Right ventricle myocardium inferior (tissue), 1 donor: ENCODE results near the gene RCAN1. TPM values are rescaled to one million over a fixed set of nuclear protein-coding genes. Genes with fewer than 3 reads are reported as not detected.

Experiments
- ATAC-seq: fragments of 200-7000 bp; cut with Tn5 transposase; one replicate; pipeline ENCODE4 v1.9.1; 2020; ENCODE audit warnings: mild to moderate bottlenecking, moderate library complexity
- DNase-seq: peaks from one replicate; pipeline ENCODE4 v3.0.0; 2021; ENCODE audit errors: missing footprints
- intact Hi-C: fragments of 100-400 bp; cut with DNase I; formaldehyde crosslinking; loops from one replicate; pipeline ENCODE4 v1.11.0; 2022
- long read RNA-seq: library from polyadenylated mRNA; unstranded; transcript quantifications from one replicate; pipeline ENCODE4 v2.0.0, GENCODE V29; 2021
- total RNA-seq: library from RNA; stranded (reverse); fragmentation: NEBNext Ultra II Directional; extraction: Animal tissue kit (Norgen Biotek cat#: 25700); gene quantifications from one replicate; pipeline ENCODE4 v1.2.1, GENCODE V29; 2021
- donor health status: DM: no; HTN: yes; CAD: no; lungs with severe emphysema.

Gene RCAN1
- total RNA-seq, result 36.5 TPM
- long read RNA-seq, transcript RCAN1-201 (4 exons, 2,490 nt), result major isoform, 40 of 44 reads
- long read RNA-seq, partial matches to known transcripts, result 2 of 44 reads
- long read RNA-seq, other reads (novel, unspliced or antisense), result 1 of 44 reads

GRCh38 chr21:34614628-34615486, at the start of gene RCAN1:
RCAN1 (minus strand) TSS chr21:34615113; CDS start chr21:34615011, 102 bp downstream.
- ATAC-seq (peak; percentile 97), DNase-seq (peak; percentile 95)
- intact Hi-C loops, result loop anchor here (10.0 kb wide), 1 partner anchor 700 kb away; the partner anchor contains the start of gene ATP5PO

- no peak for ATAC-seq
- intact Hi-C loops, result no loop called here
- DNase-seq, result no peak
These were observed 46.9 kb upstream of the RCAN1 start for GRCh38 chr21:34661848-34662247.

- no peak for ATAC-seq
- no peak for DNase-seq
- intact Hi-C loops, result no loop called here
These were observed 38.6 kb upstream of the RCAN1 start for GRCh38 chr21:34653522-34653921.

GRCh38 chr21:34651642-34652041, 36.7 kb upstream of the RCAN1 start:
- no peak for DNase-seq
- intact Hi-C loops, result no loop called here
- no peak for ATAC-seq

- ATAC-seq (no peak), DNase-seq (no peak)
- intact Hi-C loops, result no loop called here
These were observed 36.0 kb upstream of the RCAN1 start for GRCh38 chr21:34650861-34651431.

GRCh38 chr21:34649400-34649799, 34.5 kb upstream of the RCAN1 start:
- DNase-seq, result no peak
- intact Hi-C loops, result no loop called here
- no peak for ATAC-seq

- ATAC-seq (no peak), DNase-seq (no peak)
- intact Hi-C loops, result no loop called here
These were observed 33.9 kb upstream of the RCAN1 start for GRCh38 chr21:34648739-34649297.

- no peak for ATAC-seq
- DNase-seq, result no peak
- intact Hi-C loops, result no loop called here
These were observed 32.6 kb upstream of the RCAN1 start for GRCh38 chr21:34647555-34647954.

DNA sequence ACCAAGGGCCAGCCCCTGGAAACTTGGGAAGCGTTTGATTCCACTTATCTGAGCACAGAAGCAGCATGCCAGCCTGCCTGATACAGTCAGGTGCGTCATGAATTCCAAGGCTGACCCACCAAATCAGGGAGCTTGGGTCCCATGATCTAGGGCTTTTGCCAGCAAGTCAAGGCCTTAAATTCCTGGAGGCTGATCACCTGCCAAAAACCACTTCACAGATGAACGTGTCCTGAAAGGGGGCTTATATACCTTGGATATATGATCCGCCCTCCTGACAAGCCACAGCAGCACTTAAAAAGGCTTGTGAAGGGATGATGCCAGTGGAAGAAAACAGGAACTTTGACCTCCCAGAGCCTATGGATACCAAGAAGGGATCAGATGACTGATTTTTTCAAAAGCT, 29.9 kb upstream of the RCAN1 start:
- DNase-seq (no peak), ATAC-seq (peak; percentile 60)
- intact Hi-C loops, result no loop called here

DNA sequence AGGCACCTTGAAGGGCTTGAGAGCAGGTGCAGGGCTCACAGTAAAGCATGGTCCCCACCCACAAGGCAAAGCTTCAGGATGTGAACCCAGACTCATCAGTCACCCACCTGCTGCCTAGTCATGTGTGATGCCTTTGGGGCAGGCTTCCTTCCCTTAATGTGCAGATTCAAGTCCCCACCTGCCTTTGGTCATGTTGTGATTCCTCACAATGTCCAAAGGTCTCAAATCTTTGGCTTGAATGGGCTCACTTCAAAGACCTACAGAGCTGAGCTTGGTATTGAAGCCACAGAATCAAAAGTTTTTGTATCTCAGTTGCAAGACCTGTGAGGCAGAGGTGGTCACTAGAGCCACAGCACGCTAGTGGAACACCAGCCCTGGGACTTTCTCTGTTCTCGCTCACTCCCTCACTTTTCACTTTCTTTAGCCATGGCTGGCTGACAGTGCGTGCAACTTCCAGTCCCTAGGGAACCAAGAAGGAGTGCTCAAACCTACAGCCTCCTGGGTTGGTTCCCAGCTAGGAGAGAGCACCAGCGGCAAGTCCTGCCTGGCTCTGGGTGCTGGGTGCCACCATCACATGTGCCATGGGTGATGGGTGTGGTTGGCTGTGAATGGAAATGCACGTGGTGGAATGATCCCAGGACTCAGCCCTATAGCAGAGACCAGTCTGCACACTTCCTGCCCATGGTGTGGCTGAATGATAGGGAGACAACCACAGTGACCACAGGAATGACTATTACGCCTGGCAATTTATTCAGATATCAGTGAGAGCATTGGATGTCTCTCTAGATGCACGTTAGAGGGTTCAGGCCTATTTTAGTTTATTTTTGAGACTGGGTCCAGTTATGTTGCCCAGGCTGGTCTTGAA, 27.5 kb upstream of the RCAN1 start:
- ATAC-seq (no peak), DNase-seq (no peak)
- intact Hi-C loops, result no loop called here

DNA sequence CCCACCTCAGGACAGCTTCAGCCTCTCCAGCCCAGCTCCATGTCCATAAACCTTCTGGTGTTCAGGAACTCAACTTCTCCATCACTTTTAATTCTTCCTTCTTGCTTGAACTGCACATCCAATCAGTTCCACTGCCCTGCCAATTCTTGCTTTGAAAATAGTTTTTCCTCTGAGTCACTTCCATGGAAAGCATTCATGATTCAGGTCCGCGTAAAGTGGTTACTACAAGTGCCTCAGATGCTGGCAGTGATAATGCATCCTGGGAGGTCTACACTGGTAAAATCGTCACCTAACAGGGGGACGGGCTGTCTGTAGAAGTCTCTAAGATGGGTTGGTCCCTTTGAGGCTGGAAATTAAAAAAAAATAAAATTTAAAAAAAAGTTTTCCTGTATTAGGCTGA, 25.9 kb upstream of the RCAN1 start:
- intact Hi-C loops, result no loop called here
- DNase-seq (no peak), ATAC-seq (no peak)

DNA sequence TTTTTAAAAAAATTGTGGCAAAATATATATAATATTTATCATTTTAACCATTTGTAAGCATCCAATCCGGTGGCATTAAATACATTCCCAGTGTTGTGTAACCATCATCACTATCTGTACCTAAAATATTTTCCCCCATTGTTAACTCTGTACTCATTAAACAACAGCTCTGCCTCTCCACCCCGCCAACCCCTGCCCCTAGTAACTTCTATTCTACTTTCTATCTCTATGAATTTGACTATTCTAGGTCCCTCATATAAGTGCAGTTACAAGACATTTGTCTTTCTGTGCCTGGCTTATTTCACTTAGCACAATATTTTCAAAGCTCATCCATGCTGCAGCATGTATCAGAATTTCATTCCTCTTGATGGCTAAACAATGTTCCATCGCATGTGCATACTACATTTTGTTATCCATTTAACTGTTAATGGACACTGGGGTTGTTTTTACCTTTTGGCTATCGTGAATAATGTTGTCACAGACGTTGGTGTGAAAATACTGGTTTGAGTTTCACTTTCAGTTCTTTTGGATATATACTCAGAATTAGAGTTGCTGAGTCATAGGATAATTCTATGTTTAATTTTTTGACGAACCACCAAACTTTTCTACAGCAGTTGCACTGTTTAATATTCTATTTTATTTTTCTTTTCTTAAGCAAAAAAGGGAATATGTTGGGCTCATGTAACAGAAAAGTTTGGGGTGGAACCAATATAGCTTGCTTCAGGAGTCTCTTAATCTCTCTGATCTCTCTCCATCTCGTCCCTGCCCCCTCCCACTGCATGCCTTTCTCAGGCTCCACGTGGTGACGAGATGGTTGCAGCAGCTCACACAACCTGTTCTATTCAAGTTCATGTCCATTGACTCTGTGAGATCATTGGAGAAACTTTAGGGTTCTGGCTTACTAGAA, 25.2 kb upstream of the RCAN1 start:
- intact Hi-C loops, result no loop called here
- DNase-seq, result no peak
- no peak for ATAC-seq

- no peak for DNase-seq
- intact Hi-C loops, result no loop called here
- ATAC-seq, result no peak
These were observed 24.3 kb upstream of the RCAN1 start for GRCh38 chr21:34639250-34639649.

DNA sequence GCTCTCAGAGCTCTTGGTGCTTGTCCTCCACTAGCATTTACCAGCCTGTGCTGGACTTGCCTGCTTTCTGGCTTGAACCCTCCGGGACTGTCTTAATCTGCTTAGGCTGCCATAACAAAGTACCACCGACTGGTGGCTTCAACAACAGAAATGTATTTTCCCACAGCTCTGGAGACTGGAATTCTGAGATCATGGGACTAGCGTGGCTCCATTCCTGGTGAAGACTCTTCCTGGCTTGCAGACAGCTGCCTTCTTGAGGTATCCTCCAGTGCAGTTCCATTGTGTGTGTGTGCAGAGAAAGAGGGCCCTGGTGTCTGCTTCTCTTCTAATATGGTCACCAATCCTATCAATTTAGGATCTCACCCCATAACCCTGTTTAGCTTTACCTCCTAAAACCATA, 22.0 kb upstream of the RCAN1 start:
- intact Hi-C loops, result no loop called here
- no peak for DNase-seq
- no peak for ATAC-seq

DNA sequence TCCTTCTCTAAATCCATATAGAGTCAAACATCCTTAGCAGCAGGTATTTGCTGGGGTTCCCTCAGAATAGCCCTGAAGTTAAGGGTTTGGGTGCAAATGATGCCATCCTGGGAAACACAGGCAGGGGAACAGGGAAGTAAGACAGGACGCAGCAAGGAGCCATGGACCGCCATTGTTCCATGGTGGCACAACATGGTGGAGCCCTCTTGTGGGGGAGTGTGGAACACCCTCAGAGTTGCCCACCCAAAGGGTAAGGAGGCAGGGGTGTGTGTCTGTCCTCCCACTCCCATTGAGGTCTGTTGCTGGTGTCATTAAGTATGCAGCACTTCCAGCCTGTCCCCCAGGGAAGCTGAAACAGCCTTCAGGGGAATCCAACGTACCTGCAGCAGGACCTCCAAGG, 20.4 kb upstream of the RCAN1 start:
- ATAC-seq, result no peak
- intact Hi-C loops, result no loop called here
- no peak for DNase-seq

- DNase-seq (no peak), ATAC-seq (no peak)
- intact Hi-C loops, result no loop called here
These were observed 17.6 kb upstream of the RCAN1 start for GRCh38 chr21:34632498-34632897.

DNA sequence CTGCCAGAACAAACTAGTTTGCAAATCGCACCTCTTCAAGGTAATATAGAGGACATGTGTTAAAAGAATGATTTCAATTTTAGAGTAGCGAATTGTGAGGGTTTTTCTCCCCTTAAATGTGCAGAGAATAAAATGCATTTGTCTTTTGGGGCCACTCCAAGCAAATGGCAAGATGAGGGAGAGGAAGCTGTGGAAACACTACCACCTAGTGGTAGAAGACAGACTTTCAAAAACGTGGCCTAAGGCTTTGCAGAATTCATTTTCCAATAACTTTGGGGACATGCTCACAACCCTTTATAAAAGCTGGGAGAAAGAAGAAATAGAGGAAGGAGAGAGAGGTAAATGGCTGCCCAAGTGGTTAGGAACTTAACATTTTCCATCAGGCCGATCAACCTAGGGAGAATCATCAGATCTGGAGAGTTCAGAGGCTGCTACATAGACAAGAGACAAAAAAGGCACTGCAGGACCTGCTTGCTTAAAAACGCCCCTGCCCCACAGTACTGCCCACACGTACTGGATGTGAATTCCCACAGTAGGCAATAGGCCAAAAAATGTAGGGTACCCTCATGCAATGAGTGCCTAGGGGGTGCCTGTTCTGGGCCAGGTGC, 15.7 kb upstream of the RCAN1 start:
- DNase-seq, result no peak
- peak; percentile 72 for ATAC-seq
- intact Hi-C loops, result no loop called here

DNA sequence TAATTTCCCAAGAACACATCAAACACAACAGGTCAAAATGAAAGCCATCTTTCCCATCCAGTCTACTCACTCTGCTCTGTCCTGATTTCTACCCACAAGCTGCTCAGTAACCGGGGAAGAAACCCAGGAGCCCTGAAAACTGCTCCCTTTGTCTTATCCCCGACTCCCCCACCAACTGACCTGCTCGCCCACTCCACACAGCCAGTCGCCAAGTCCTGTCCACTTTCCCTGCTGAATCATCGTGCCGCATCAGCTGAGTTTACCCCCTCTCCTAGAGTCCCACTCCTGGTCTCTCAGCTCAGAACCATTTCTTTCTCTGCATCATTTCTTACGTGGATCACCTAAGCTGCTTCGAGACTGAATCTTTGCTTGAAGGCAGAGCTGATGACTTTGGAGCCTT, 11.2 kb upstream of the RCAN1 start:
- intact Hi-C loops, result no loop called here
- no peak for ATAC-seq
- DNase-seq, result no peak
